ENCODE measurements around the gene SH3RF3. TPM values are rescaled to one million over a fixed set of nuclear protein-coding genes. Genes with fewer than 3 reads are reported as not detected.

Gene SH3RF3
- total RNA-seq, 2 experiments from 2014 or later, result 0.31 to 0.36 TPM

- H3K27ac Mint-ChIP-seq, result no peak overlapping the region
- ATAC-seq (ENCODE audit: low read depth), result no peak
- no peaks in the 10 kb centered on the region for H3K27me3 Mint-ChIP-seq
- H3K4me1 Mint-ChIP-seq, result peaks cover 8% of the 10 kb centered on the region
- no peak for DNase-seq
- H3K9me3 Mint-ChIP-seq, result no peaks in the 10 kb centered on the region
- no peak overlapping the region for H3K4me3 Mint-ChIP-seq
- no peaks in the 10 kb centered on the region for H3K36me3 Mint-ChIP-seq
- POLR2A ChIA-PET, result no interaction called here
These were observed 345.4 kb downstream of the SH3RF3 start for GRCh38 chr2:109474319-109474825.

DNA sequence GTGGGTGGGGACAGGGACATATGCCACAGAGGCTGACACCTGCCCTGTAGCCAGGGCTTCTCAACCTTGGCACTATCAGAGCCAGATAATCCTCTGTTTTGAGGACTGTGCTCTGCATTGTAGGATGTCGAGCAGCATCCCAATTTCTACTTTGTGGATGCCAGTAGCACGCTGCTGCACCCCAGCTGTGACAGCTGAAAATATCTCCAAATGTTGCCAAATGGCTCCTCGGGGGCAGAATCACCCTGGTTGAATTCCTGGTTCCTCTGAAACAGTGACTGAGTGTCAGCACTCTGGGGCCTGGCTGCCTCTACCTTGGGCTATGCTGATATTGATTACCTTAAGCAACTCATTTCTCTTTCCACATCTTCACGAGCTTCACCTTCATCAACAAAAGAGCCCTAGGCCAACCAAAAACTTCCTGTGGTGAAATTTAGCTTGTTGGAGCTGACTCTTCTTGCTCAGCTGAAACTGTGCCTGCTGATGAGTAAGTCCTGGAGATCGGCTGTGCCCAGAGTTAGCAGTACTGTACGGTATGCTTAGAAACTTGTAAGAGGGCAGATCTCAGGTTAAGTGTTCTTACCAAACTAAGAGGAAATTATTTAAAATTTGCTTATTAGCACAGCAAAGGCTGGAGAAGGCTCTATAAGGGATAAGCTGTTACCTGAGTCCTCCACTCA lies 346.7 kb downstream of the SH3RF3 start:
- Mint-ChIP-seq H3K4me1 (peaks cover 6% of the 10 kb centered on the region), H3K36me3 (no peaks in the 10 kb centered on the region), H3K9me3 (no peaks in the 10 kb centered on the region), H3K4me3 (no peak overlapping the region), H3K27me3 (no peaks in the 10 kb centered on the region), H3K27ac (no peak overlapping the region)
- DNase-seq (no peak), ATAC-seq (ENCODE audit: low read depth) (no peak)
- POLR2A ChIA-PET, result no interaction called here

GRCh38 chr2:109476641-109477441 lies 347.8 kb downstream of the SH3RF3 start:
- DNase-seq (no peak), ATAC-seq (ENCODE audit: low read depth) (no peak)
- Mint-ChIP-seq H3K4me3 (no peak overlapping the region), H3K9me3 (no peaks in the 10 kb centered on the region), H3K27me3 (no peaks in the 10 kb centered on the region), H3K4me1 (peaks cover 6% of the 10 kb centered on the region), H3K36me3 (no peaks in the 10 kb centered on the region), H3K27ac (no peak overlapping the region)
- POLR2A ChIA-PET, result no interaction called here

DNA sequence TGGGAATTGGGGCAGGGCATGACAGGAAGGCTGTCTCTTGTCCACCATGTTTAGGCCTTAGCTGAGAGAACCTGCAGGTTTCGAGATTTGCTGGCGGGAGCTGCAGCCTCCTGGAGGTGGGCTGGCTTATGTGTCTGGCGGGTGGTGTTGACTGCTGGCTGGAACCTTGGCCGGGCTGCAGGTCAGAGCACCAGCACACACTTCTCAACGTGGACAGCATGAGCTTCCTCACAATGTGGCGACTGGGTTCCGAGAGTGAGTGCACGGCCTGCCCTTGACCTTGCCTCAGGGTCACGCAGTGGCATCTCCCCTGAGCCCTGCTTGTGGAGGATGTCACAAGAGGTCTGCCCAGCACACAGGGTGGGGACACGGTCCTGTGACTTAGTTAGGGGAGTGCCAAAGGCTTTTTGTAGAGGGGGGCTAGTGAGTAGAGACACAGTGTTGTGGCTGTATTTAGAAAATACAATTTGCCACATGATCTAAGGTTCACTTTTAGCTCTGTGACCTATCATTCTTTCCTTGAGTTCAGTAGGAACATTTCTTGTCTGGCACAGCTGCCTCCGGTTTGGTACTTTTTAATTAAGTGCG lies 350.0 kb downstream of the SH3RF3 start:
- no peak overlapping the region for H3K27ac Mint-ChIP-seq
- ATAC-seq (ENCODE audit: low read depth) (no peak), DNase-seq (no peak)
- no peaks in the 10 kb centered on the region for H3K36me3 Mint-ChIP-seq
- POLR2A ChIA-PET, result no interaction called here
- no peaks in the 10 kb centered on the region for H3K9me3 Mint-ChIP-seq
- H3K4me1 Mint-ChIP-seq, result peaks cover 6% of the 10 kb centered on the region
- H3K4me3 Mint-ChIP-seq, result no peak overlapping the region
- no peaks in the 10 kb centered on the region for H3K27me3 Mint-ChIP-seq

DNA sequence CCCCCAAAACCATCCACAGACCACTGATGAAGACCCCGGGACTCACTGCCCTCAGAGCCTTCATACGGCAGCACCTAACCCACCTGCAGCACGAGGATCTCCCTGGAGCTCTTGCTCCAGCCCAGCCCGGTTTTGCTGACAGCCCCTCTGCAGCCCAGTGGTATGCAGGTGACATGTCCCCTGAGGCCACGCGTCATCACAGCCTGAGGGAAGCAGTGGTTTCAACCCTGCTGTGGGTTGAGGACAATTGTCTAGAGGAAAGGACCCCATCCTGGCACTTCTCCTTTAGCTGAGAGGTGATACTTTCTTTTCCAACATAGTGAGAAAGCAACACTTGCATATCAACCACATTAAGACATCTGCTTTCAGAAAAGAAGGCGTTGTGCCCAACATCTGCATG lies 350.8 kb downstream of the SH3RF3 start:
- no peaks in the 10 kb centered on the region for H3K9me3 Mint-ChIP-seq
- peaks cover 6% of the 10 kb centered on the region for H3K4me1 Mint-ChIP-seq
- no peak overlapping the region for H3K4me3 Mint-ChIP-seq
- POLR2A ChIA-PET, result no interaction called here
- H3K27me3 Mint-ChIP-seq, result no peaks in the 10 kb centered on the region
- no peak for DNase-seq
- no peak overlapping the region for H3K27ac Mint-ChIP-seq
- no peaks in the 10 kb centered on the region for H3K36me3 Mint-ChIP-seq
- ATAC-seq (ENCODE audit: low read depth), result no peak

GRCh38 chr2:109480486-109481195 lies 351.6 kb downstream of the SH3RF3 start:
- no peak overlapping the region for H3K27ac Mint-ChIP-seq
- H3K36me3 Mint-ChIP-seq, result no peaks in the 10 kb centered on the region

DNA sequence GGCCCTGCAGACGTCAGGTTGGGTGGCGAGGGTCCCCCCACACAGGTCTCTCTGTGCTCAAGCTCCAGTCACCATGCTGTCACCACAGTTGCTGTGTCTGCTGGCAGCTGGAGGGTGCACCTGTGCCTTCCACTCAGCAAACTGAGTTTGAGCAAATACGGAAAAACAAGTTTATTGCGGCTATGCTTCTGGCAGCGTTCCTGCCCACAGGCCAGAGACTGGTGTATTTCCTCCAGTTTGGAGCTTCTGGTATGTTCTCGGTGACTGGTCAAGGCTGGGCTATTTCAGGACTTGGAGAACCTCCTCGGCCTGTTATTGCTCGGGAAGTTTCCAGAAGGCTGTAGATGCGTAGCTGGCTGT lies 352.2 kb downstream of the SH3RF3 start:
- no peak for DNase-seq
- H3K9me3 Mint-ChIP-seq, result no peaks in the 10 kb centered on the region

More at GRCh38 chr2:109480486-109481195, 351.6 kb downstream of the SH3RF3 start:
- POLR2A ChIA-PET, result no interaction called here
- no peaks in the 10 kb centered on the region for H3K27me3 Mint-ChIP-seq
- DNase-seq (no peak), ATAC-seq (ENCODE audit: low read depth) (no peak)
- peaks cover 5% of the 10 kb centered on the region for H3K4me1 Mint-ChIP-seq
- no peak overlapping the region for H3K4me3 Mint-ChIP-seq
- no peaks in the 10 kb centered on the region for H3K9me3 Mint-ChIP-seq

GRCh38 chr2:109481599-109481998 lies 352.6 kb downstream of the SH3RF3 start:
- no peaks in the 10 kb centered on the region for H3K4me1 Mint-ChIP-seq
- ATAC-seq (ENCODE audit: low read depth) (no peak), DNase-seq (no peak)
- POLR2A ChIA-PET, result no interaction called here
- H3K9me3 Mint-ChIP-seq, result no peaks in the 10 kb centered on the region
- no peak overlapping the region for H3K27ac Mint-ChIP-seq
- H3K36me3 Mint-ChIP-seq, result no peaks in the 10 kb centered on the region
- no peak overlapping the region for H3K4me3 Mint-ChIP-seq
- no peaks in the 10 kb centered on the region for H3K27me3 Mint-ChIP-seq

More for the DNA sequence above, 352.2 kb downstream of the SH3RF3 start:
- Mint-ChIP-seq H3K4me3 (no peak overlapping the region), H3K27me3 (no peaks in the 10 kb centered on the region), H3K4me1 (no peaks in the 10 kb centered on the region), H3K36me3 (no peaks in the 10 kb centered on the region), H3K27ac (no peak overlapping the region)
- no peak for ATAC-seq (ENCODE audit: low read depth)
- POLR2A ChIA-PET, result no interaction called here

DNA sequence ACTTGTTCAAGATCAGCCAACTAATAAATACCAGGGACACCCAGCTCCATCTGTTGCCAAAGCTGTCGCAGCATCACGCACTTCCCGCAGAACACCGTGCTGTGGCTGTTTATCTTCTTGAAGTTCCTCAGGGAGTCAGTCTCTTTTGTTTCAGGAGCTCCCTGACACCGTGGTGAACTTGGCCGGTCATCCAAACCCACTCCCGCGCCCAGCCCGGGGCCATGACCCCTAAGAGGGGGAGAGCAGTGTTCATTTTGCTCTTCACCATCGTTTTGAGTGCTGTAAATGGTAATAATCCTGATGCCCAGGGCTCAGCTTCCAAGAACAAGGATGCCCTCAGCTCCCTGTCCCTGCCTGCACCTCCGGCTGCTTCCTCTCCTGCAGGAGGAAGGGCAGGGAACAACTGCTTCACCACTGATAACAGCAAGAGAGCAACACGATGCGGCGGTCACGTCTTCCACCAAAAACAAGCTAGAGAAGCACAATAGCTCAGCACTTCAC lies 353.4 kb downstream of the SH3RF3 start:
- no peaks in the 10 kb centered on the region for H3K4me1 Mint-ChIP-seq
- DNase-seq (no peak), ATAC-seq (ENCODE audit: low read depth) (no peak)
- no peaks in the 10 kb centered on the region for H3K36me3 Mint-ChIP-seq
- POLR2A ChIA-PET, result no interaction called here
- H3K4me3 Mint-ChIP-seq, result no peak overlapping the region
- no peak overlapping the region for H3K27ac Mint-ChIP-seq
- H3K27me3 Mint-ChIP-seq, result no peaks in the 10 kb centered on the region
- H3K9me3 Mint-ChIP-seq, result no peaks in the 10 kb centered on the region

DNA sequence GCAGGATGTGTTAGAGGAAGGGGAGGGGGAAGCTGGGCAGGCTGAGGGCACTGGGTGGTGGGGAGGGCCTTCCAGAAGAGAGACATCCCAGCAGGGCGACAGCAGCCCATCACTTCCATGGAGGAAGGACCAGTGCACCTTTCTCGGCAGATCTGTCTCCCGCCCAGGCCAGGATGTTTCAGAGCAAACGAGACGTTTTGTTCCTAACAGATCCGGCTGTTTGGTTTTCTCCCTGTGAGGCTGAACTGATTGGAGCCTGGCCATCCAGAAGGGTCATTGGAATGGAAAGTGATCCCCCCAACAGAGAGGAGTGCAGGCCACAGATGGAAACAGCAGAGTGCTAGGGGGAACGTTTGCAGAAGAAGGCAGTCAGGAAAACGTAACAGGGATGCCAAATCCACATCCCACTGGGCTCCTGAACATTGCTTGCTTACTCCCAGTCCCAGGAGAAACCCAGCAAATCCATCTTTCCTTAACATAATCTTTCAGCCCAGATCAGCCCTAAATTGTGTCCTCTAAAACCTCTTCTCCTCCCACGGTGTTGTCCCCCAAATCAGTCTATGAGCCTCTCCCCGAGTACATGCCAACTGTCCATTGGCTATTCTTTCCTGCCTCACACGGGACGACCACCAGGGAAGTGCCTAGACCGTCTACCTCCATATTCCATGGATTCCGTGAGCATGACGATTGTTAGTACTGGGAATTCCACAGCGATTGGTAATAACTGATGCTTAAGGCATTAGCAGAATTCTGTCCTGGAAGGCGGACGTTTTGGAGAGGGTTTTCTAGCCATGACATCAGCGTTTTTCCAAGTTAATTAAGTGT lies 357.9 kb downstream of the SH3RF3 start:
- Mint-ChIP-seq H3K4me3 (no peak overlapping the region), H3K27ac (no peak overlapping the region), H3K4me1 (no peaks in the 10 kb centered on the region), H3K27me3 (no peaks in the 10 kb centered on the region), H3K9me3 (no peaks in the 10 kb centered on the region), H3K36me3 (no peaks in the 10 kb centered on the region)
- DNase-seq (no peak), ATAC-seq (ENCODE audit: low read depth) (no peak)
- POLR2A ChIA-PET, result no interaction called here

- Mint-ChIP-seq H3K9me3 (no peaks in the 10 kb centered on the region), H3K4me1 (no peaks in the 10 kb centered on the region), H3K27ac (no peak overlapping the region), H3K27me3 (no peaks in the 10 kb centered on the region), H3K36me3 (no peaks in the 10 kb centered on the region), H3K4me3 (no peak overlapping the region)
- POLR2A ChIA-PET, result no interaction called here
- no peak for DNase-seq
- ATAC-seq (ENCODE audit: low read depth), result no peak
These were observed 358.5 kb downstream of the SH3RF3 start for GRCh38 chr2:109487536-109487869.

GRCh38 chr2:109487871-109488655 lies 359.1 kb downstream of the SH3RF3 start:
- no peak overlapping the region for H3K27ac Mint-ChIP-seq
- POLR2A ChIA-PET, result no interaction called here
- H3K27me3 Mint-ChIP-seq, result no peaks in the 10 kb centered on the region
- DNase-seq, result no peak
- H3K4me1 Mint-ChIP-seq, result no peaks in the 10 kb centered on the region
- H3K9me3 Mint-ChIP-seq, result no peaks in the 10 kb centered on the region
- ATAC-seq (ENCODE audit: low read depth), result no peak
- no peaks in the 10 kb centered on the region for H3K36me3 Mint-ChIP-seq
- H3K4me3 Mint-ChIP-seq, result no peak overlapping the region
